Stomach (tissue), 4 donors: ENCODE measurements around the gene NLRP6.

ENCODE experiments used
- EP300 ChIP-seq: sonication (generic); formaldehyde crosslinking; IDR thresholded peaks from one replicate; pipeline ENCODE4 v1.6.1; 2017; ENCODE audit warnings: antibody characterized with exemption
- POLR2A ChIP-seq, 4 donors: fragments of 450-650 bp; IDR thresholded peaks; one replicate each; pipeline ENCODE4 v1.6.1; 2016; ENCODE audit warnings: antibody characterized with exemption in 4 of 4, control low read depth in 2 of 4, mild to moderate bottlenecking in 1 of 4, moderate library complexity in 1 of 4
- TF ChIP-seq, protein P1 (sequence below), 7 experiments: fragments of 450-650 bp in 4 of 7; fragments of 200-600 bp in 3 of 7; sonication (generic) in 3 of 7; IDR thresholded peaks; one replicate each; pipeline ENCODE4 v1.5.1; 2016 to 2019; ENCODE audit warnings: antibody characterized with exemption in 7 of 7, control low read depth in 2 of 7, mild to moderate bottlenecking in 1 of 7

DNA sequence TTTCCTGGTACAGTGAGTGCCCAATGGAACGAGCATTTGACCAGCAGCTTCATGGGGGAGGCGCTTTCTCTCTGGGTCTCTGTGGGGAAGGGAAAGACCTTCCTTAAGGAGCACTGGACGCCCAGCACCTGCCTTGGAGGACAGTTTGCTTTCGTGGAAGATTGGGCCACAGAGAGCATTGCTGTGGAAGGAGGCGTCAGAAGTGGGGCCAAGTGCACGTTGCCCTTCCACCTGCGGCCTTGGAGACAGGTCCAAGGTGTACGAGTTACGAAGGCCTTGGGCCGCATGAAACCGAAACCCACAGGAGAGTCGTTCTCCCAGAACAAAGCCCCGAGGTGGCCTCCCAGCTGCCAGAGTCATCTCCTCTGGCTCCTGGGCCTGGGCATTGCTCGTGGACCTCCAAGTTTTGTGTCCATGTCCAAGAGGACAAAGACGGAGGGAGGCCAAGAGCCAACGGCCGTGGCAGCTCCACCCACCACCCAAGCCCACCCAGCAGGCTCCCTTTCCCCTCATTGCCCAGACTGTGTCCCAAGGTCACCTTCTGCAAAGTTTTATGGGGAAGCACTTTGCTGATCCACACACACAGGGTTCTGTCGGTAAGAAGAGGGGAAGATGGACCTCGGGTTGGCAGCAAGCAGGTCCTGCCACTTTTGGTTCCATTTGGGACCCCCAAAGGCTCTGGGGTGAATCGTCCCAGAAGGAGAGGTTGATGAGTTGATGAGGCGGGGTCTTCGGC lies 5.8 kb upstream of the NLRP6 start:
- TF ChIP-seq, protein P1, sequence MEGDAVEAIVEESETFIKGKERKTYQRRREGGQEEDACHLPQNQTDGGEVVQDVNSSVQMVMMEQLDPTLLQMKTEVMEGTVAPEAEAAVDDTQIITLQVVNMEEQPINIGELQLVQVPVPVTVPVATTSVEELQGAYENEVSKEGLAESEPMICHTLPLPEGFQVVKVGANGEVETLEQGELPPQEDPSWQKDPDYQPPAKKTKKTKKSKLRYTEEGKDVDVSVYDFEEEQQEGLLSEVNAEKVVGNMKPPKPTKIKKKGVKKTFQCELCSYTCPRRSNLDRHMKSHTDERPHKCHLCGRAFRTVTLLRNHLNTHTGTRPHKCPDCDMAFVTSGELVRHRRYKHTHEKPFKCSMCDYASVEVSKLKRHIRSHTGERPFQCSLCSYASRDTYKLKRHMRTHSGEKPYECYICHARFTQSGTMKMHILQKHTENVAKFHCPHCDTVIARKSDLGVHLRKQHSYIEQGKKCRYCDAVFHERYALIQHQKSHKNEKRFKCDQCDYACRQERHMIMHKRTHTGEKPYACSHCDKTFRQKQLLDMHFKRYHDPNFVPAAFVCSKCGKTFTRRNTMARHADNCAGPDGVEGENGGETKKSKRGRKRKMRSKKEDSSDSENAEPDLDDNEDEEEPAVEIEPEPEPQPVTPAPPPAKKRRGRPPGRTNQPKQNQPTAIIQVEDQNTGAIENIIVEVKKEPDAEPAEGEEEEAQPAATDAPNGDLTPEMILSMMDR (IDR thresholded peaks at IDR 0.05) = no peak
- TF ChIP-seq EP300 (no peak), POLR2A (IDR thresholded peaks at IDR 0.05) (no peak)
